Prostate gland (tissue), 2 donors: Measurements from ENCODE around the gene CDH13.

ENCODE experiments used
- POLR2A ChIP-seq: fragments of 450-650 bp; IDR thresholded peaks from one replicate; pipeline ENCODE4 v1.6.1; 2016; ENCODE audit warnings: antibody characterized with exemption, mild to moderate bottlenecking
- POLR2AphosphoS5 ChIP-seq: sonication (generic); formaldehyde crosslinking; IDR thresholded peaks from one replicate; pipeline ENCODE4 v1.6.1; 2017; ENCODE audit warnings: antibody characterized with exemption
- TF ChIP-seq, protein P1 (sequence below), 4 experiments: fragments of 200-600 bp in 2 of 4; fragments of 450-650 bp in 2 of 4; sonication (generic) in 2 of 4; IDR thresholded peaks; 1 replicate in 3 of 4; 2 replicates in 1 of 4; pipeline ENCODE4 v1.5.1; 2016 to 2019; ENCODE audit warnings: antibody characterized with exemption in 4 of 4, mild to moderate bottlenecking in 2 of 4, moderate library complexity in 2 of 4

- TF ChIP-seq, protein P1, sequence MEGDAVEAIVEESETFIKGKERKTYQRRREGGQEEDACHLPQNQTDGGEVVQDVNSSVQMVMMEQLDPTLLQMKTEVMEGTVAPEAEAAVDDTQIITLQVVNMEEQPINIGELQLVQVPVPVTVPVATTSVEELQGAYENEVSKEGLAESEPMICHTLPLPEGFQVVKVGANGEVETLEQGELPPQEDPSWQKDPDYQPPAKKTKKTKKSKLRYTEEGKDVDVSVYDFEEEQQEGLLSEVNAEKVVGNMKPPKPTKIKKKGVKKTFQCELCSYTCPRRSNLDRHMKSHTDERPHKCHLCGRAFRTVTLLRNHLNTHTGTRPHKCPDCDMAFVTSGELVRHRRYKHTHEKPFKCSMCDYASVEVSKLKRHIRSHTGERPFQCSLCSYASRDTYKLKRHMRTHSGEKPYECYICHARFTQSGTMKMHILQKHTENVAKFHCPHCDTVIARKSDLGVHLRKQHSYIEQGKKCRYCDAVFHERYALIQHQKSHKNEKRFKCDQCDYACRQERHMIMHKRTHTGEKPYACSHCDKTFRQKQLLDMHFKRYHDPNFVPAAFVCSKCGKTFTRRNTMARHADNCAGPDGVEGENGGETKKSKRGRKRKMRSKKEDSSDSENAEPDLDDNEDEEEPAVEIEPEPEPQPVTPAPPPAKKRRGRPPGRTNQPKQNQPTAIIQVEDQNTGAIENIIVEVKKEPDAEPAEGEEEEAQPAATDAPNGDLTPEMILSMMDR (IDR thresholded peaks at IDR 0.05), result no peak
- TF ChIP-seq POLR2AphosphoS5 (no peak), POLR2A (no peak)
Measured at GRCh38 chr16:83481589-83481988, 854.8 kb downstream of the CDH13 start.
